HEK293 (cell line): Measurements from ENCODE around the gene FBXO17.
"Not testable (repeated sequence)": the region's sequence is repeated elsewhere in the genome, so short reads cannot be mapped to it uniquely, and the experiment has no call there.

Experiments
- CTCF ChIA-PET: fragments of 350-600 bp; formaldehyde crosslinking; extraction: SDS; loops from one replicate; lab custom pipeline; 2021; ENCODE audit warnings: antibody characterized with exemption; lab: Yijun Ruan, JAX
- POLR2A ChIA-PET: fragments of 300-600 bp; formaldehyde crosslinking; extraction: SDS; loops from one replicate; lab custom pipeline; 2020; ENCODE audit warnings: antibody characterized with exemption, inconsistent platforms; lab: Yijun Ruan, JAX
- H3K27ac ChIP-seq: fragments of 200-500 bp; sonication (Bioruptor generic); 2 replicates; pipeline ENCODE4 v1.5.1; 2014; ENCODE audit warnings: low read depth, low read length, control low read depth, inconsistent platforms; ENCODE audit errors: extremely low read depth
- H3K36me3 ChIP-seq, 2 experiments: fragments of 200-500 bp in 1 of 2; sonication (Bioruptor generic) in 1 of 2; 1 replicate in 1 of 2; 2 replicates in 1 of 2; pipeline ENCODE4 v1.5.1; 2014 to 2017; ENCODE audit warnings: inconsistent platforms in 2 of 2, low read length in 2 of 2; ENCODE audit not compliant: control insufficient read depth in 2 of 2, insufficient read depth in 1 of 2
- H3K4me1 ChIP-seq: fragments of 200-500 bp; sonication (Bioruptor generic); 2 replicates; pipeline ENCODE4 v1.5.1; 2014; ENCODE audit warnings: mild to moderate bottlenecking, low read length, inconsistent platforms; ENCODE audit not compliant: control insufficient read depth, insufficient read depth
- H3K4me3 ChIP-seq: 2 replicates; pipeline ENCODE4 v1.5.1; 2011; ENCODE audit warnings: low read depth, mild to moderate bottlenecking, control low read depth, low read length, moderate library complexity
- H3K9me3 ChIP-seq: fragments of 200-500 bp; sonication (Bioruptor generic); 2 replicates; pipeline ENCODE4 v1.5.1; 2014; ENCODE audit warnings: low read depth, low read length, inconsistent platforms; ENCODE audit not compliant: control insufficient read depth, insufficient read depth
- BCL11A ChIP-seq: fragments of 450-650 bp; formaldehyde crosslinking; IDR thresholded peaks from 2 replicates; pipeline ENCODE4 v1.5.1; 2016; ENCODE audit warnings: low read depth, missing biosample characterization, missing genetic modification characterization
- BCL11B ChIP-seq: fragments of 450-650 bp; formaldehyde crosslinking; IDR thresholded peaks from 2 replicates; pipeline ENCODE4 v1.5.1; 2016; ENCODE audit warnings: low read depth, missing biosample characterization, missing genetic modification characterization
- GLI2 ChIP-seq: fragments of 450-650 bp; formaldehyde crosslinking; IDR thresholded peaks from 2 replicates; pipeline ENCODE4; 2017; ENCODE audit warnings: missing biosample characterization, missing genetic modification characterization, low read depth, borderline replicate concordance
- HOXA7 ChIP-seq: sonication (generic); formaldehyde crosslinking; IDR thresholded peaks from 2 replicates; pipeline ENCODE4 v1.8.1; 2022; ENCODE audit warnings: missing genetic modification reagents, borderline replicate concordance
- KLF17 ChIP-seq: fragments of 450-650 bp; formaldehyde crosslinking; IDR thresholded peaks from 2 replicates; pipeline ENCODE4 v1.5.1; 2016; ENCODE audit warnings: missing biosample characterization, missing genetic modification characterization
- MYNN ChIP-seq: fragments of 450-650 bp; formaldehyde crosslinking; IDR thresholded peaks from 2 replicates; pipeline ENCODE4 v1.5.1; 2016; ENCODE audit warnings: missing biosample characterization, missing genetic modification characterization, borderline replicate concordance
- OVOL3 ChIP-seq: fragments of 450-650 bp; formaldehyde crosslinking; IDR thresholded peaks from 2 replicates; pipeline ENCODE4 v1.5.1; 2016; ENCODE audit warnings: missing biosample characterization, missing genetic modification characterization
- RBAK ChIP-seq: fragments of 450-650 bp; formaldehyde crosslinking; IDR thresholded peaks from 2 replicates; pipeline ENCODE4 v1.5.1; 2016; ENCODE audit warnings: missing biosample characterization, missing genetic modification characterization
- SALL2 ChIP-seq: fragments of 450-650 bp; formaldehyde crosslinking; IDR thresholded peaks from 2 replicates; pipeline ENCODE4 v1.5.0; 2017; ENCODE audit warnings: missing biosample characterization, mild to moderate bottlenecking, missing genetic modification characterization, borderline replicate concordance
- ZFP69B ChIP-seq: fragments of 450-650 bp; formaldehyde crosslinking; IDR thresholded peaks from 2 replicates; pipeline ENCODE4 v1.5.1; 2016; ENCODE audit warnings: missing biosample characterization, missing genetic modification characterization
- ZNF121 ChIP-seq: fragments of 450-650 bp; formaldehyde crosslinking; IDR thresholded peaks from 2 replicates; pipeline ENCODE4 v1.5.1; 2016; ENCODE audit warnings: missing biosample characterization, missing genetic modification characterization
- ZNF202 ChIP-seq: fragments of 450-650 bp; formaldehyde crosslinking; IDR thresholded peaks from 2 replicates; pipeline ENCODE4 v1.5.1; 2016; ENCODE audit warnings: missing biosample characterization, missing genetic modification characterization, borderline replicate concordance
- ZNF24 ChIP-seq: fragments of 450-650 bp; formaldehyde crosslinking; IDR thresholded peaks from 2 replicates; pipeline ENCODE4 v1.5.1; 2016; ENCODE audit warnings: missing biosample characterization, missing genetic modification characterization
- ZNF362 ChIP-seq: fragments of 450-650 bp; formaldehyde crosslinking; IDR thresholded peaks from 2 replicates; pipeline ENCODE4 v1.5.1; 2016; ENCODE audit warnings: missing biosample characterization, missing genetic modification characterization
- ZNF423 ChIP-seq: fragments of 450-650 bp; formaldehyde crosslinking; IDR thresholded peaks from 2 replicates; pipeline ENCODE4 v1.5.1; 2016; ENCODE audit warnings: missing biosample characterization, missing genetic modification characterization
- ZNF514 ChIP-seq: fragments of 450-650 bp; formaldehyde crosslinking; IDR thresholded peaks from 2 replicates; pipeline ENCODE4 v1.5.1; 2016; ENCODE audit warnings: missing biosample characterization, missing genetic modification characterization
- ZNF529 ChIP-seq: fragments of 450-650 bp; formaldehyde crosslinking; IDR thresholded peaks from 2 replicates; pipeline ENCODE4 v1.5.1; 2017; ENCODE audit warnings: missing genetic modification characterization, missing biosample characterization; ENCODE audit not compliant: insufficient replicate concordance
- ZNF629 ChIP-seq: fragments of 450-650 bp; formaldehyde crosslinking; IDR thresholded peaks from 2 replicates; pipeline ENCODE4 v1.5.1; 2017; ENCODE audit warnings: missing biosample characterization, missing genetic modification characterization
- ZNF639 ChIP-seq: fragments of 450-650 bp; formaldehyde crosslinking; IDR thresholded peaks from 2 replicates; pipeline ENCODE4 v1.5.1; 2016; ENCODE audit warnings: missing biosample characterization, missing genetic modification characterization
- ZNF664 ChIP-seq: fragments of 450-650 bp; formaldehyde crosslinking; IDR thresholded peaks from 2 replicates; pipeline ENCODE4 v1.5.1; 2016; ENCODE audit warnings: missing biosample characterization, missing genetic modification characterization
- ZNF701 ChIP-seq: fragments of 450-650 bp; formaldehyde crosslinking; IDR thresholded peaks from 2 replicates; pipeline ENCODE4 v1.5.1; 2016; ENCODE audit warnings: missing biosample characterization, missing genetic modification characterization
- ZNF776 ChIP-seq: fragments of 450-650 bp; formaldehyde crosslinking; IDR thresholded peaks from 2 replicates; pipeline ENCODE4 v1.5.0; 2017; ENCODE audit warnings: missing biosample characterization, missing genetic modification characterization, borderline replicate concordance
- ZNF785 ChIP-seq: fragments of 450-650 bp; formaldehyde crosslinking; IDR thresholded peaks from 2 replicates; pipeline ENCODE4 v1.5.1; 2016; ENCODE audit warnings: missing biosample characterization, missing genetic modification characterization
- ZSCAN4 ChIP-seq: fragments of 450-650 bp; formaldehyde crosslinking; IDR thresholded peaks from 2 replicates; pipeline ENCODE4 v1.5.1; 2017; ENCODE audit warnings: missing biosample characterization, missing genetic modification characterization
- TF ChIP-seq, protein P1 (sequence below): fragments of 450-650 bp; formaldehyde crosslinking; IDR thresholded peaks from 2 replicates; pipeline ENCODE4 v1.5.1; 2016; ENCODE audit warnings: missing biosample characterization, missing genetic modification characterization

The FBXO17 gene

GRCh38 chr19:38970664-38971532 lies 4.6 kb downstream of the FBXO17 start (continued):
- TF ChIP-seq ZNF776 (tag by site-specific recombination) (no peak), GLI2 (tag by site-specific recombination) (no peak), ZNF629 (peak; percentile 65; the same call in 1 of the 2 replicates), SALL2 (tag by site-specific recombination) (no peak), ZNF514 (tag by site-specific recombination) (no peak), ZNF202 (tag by site-specific recombination) (no peak), HOXA7 (no peak), BCL11A (tag by site-specific recombination) (peak; percentile 66), ZNF24 (tag by site-specific recombination) (peak; percentile 72; the same call in 1 of the 2 replicates), ZNF362 (tag by site-specific recombination) (peak; percentile 69; the same call in 1 of the 2 replicates), KLF17 (tag by site-specific recombination) (no peak), ZNF639 (tag by site-specific recombination) (peak; percentile 85), OVOL3 (tag by site-specific recombination) (no peak), MYNN (tag by site-specific recombination) (no peak), ZNF664 (no peak), ZNF701 (tag by site-specific recombination) (no peak), ZNF423 (tag by site-specific recombination) (no peak), ZNF529 (no peak), BCL11B (no peak), ZFP69B (tag by site-specific recombination) (no peak; the same call in 1 of the 2 replicates), RBAK (tag by site-specific recombination) (no peak)
- TF ChIP-seq, protein P1, sequence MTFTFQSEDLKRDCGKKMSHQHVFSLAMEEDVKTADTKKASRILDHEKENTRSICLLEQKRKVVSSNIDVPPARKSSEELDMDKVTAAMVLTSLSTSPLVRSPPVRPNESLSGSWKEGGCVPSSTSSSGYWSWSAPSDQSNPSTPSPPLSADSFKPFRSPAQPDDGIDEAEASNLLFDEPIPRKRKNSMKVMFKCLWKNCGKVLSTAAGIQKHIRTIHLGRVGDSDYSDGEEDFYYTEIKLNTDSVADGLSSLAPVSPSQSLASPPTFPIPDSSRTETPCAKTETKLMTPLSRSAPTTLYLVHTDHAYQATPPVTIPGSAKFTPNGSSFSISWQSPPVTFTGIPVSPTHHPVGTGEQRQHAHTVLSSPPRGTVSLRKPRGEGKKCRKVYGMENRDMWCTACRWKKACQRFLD (tag by site-specific recombination): no peak

- 0 out of 2 replicates have a peak overlapping the region, but pooled peaks have one; percentile 12 for H3K27ac ChIP-seq
- H3K4me3 ChIP-seq, H3K4me1 ChIP-seq: not testable (repeated sequence)
- CTCF ChIA-PET: interaction anchor here (0.6 to 2.1 kb wide), 9 partner anchors 9 to 592 kb away, joined by 3 to 18 read pairs (median 6); partner anchors contain the start of genes FBXO17 and PSMD8
- POLR2A ChIA-PET: interaction anchor here (2.6 kb wide), 1 partner anchor 9 kb away, joined by 9 read pairs; the partner anchor contains the start of gene FBXO17
- TF ChIP-seq ZNF121 (peak; percentile 97), ZNF785 (0 out of 2 replicates have a peak, but pooled peaks have one; percentile 22), ZSCAN4 (tag by site-specific recombination) (peak; percentile 70)
- TF ChIP-seq, all 188 proteins: peak for 3; not testable (repeated sequence) for 185
- not testable (repeated sequence) for H3K9me3 ChIP-seq
- H3K36me3 ChIP-seq: peaks cover 40 to 81% of the 10 kb centered on the region in 2 experiments
Measured at GRCh38 chr19:38966149-38966548, 9.4 kb downstream of the FBXO17 start.
